ENCODE measurements around the gene CALHM6.
A peak's percentile ranks its signal among the peaks of the same experiment; 100 is the strongest.

CALHM6 gene

GRCh38 chr6:116446399-116446798 is 14.8 kb upstream of the CALHM6 start:
- DNase-seq: no peak

DNA sequence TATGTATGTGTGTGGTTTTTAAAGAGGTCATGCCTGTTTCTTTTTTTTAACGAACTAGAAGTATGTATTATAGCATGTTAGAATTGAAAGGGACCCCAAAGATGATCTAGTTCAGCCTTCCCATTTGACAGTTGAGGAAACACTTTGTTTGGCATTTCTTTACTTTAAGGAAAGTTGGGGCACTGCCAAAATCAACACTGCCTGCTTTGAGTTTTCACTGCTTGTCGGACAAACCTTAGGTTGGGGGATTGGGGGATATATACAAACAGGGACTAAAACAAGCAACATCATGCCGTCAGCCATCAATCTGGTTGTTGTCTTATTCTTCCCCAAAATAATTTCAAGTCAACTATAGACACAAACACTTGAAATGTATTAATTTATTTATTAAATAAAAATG is 14.1 kb upstream of the CALHM6 start:
- DNase-seq: no peak

DNA sequence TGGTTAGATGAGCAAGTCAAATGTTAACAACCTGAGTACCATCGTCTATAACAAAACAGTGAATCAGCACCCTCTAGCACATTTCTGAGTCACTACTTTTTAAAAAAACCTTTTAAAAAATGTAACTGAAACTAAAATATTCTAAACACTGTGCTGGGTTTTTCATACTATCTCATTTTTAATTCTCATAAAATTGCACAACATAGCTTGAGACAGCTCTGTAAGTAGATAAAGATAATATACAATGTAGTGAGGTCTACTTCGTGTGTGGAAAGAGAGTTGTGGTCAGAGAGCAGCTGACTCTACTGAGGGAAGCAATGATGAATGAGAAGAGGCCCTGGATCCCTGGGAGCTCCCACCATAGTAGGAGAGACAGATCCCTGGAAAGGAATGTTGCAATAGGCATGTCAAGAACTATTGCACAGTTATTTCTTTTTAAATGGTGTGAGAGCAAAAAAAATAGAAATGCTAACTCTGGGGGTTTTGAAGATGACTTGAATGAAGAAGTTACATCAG is 13.6 kb upstream of the CALHM6 start:
- DNase-seq: no peak

DNA sequence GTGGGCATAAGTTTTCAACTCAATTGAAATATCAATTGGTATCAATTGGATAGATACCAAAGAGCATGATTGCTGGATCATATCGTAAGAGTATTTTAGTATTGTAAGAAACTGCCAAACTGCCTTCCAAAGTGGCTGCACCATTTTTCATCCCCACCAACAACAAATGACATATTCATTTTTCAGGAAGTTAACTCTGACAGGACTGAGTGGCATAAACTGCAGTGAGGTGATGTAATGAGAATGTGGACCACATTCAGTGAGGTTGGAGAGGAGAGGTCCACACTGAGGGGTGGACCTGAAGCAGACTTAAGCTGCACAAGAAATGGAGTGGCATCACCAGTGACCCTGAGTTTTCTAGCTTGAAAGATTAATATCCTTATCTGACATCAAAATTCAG is 11.6 kb upstream of the CALHM6 start:
- no peak for DNase-seq

DNA sequence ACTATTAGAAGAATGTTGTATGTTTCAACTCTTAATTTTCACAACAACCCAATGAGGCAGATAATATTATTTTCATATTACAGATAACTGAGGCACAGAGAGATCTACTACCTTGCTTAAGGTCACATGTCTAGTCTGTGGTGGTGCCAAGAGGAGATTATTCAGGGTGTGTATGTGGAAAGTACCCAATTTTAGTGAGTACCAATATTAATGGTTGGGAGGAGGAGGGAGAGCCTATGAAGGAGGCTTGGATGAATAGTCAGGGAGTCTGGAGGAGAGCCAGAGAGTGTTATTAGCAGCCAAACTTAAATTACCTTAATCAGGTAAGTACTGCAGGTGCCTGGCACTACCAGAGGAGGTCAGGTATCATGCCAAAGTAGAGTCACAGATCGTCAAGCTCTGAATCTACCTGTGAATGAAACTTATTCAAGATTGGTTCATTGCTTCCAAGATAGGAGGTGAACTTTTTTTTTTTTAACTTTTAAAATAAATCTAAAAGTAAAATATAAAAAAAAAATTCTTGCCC is 10.9 kb upstream of the CALHM6 start:
- no peak for DNase-seq

DNA sequence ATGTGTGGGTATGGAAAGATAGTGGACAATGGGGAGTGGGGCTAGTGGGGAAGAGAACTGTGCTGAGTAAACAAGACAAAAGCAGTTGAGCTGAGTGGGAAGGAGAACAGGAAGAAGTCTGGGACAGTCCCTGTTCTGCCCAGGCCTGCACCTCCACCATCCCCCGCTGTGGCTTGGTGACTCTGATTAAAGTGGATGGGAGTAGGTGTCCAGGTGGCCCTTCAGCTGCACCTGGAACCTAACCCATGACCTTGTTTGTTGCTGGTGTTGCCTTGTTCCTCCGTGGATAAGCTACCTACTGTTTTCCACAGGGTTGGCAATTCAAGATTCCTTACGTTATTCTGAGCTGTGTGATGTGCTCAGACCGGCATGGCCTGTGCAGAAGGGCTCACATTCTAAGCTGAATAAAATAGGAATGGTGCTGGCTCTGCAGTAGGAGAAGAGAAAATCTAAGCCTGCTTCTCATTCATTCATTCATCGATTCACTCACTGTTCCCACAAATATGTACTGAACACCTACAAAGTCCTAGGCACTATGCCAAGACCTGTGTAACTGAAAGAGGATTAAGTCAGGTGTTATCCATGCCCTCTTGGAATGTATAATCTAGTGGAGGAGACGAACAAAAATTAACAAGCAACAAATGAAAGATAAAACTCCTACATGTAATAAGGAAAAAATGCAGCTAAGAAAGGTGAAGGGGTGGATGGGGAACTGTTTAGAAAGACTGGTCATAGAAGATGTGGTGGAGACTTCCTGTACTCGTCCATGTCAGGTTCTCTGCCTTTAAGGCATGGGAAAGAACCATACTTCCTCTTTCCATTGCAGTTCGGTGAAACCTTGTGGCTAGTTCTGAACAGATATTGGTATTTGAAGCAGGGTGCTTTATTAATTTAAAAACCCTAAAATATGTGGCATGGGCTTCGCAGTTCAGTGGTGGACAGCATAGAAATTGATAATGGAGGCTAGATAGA is 10.1 kb upstream of the CALHM6 start:
- DNase-seq: no peak

GRCh38 chr6:116451916-116452315 is 9.3 kb upstream of the CALHM6 start:
- DNase-seq: no peak

- no peak for DNase-seq
These were observed 8.6 kb upstream of the CALHM6 start for GRCh38 chr6:116452531-116452930.

- no peak for DNase-seq
These were observed 5.1 kb upstream of the CALHM6 start for GRCh38 chr6:116456106-116456505.

GRCh38 chr6:116456927-116457326 is 4.2 kb upstream of the CALHM6 start:
- DNase-seq: no peak

DNA sequence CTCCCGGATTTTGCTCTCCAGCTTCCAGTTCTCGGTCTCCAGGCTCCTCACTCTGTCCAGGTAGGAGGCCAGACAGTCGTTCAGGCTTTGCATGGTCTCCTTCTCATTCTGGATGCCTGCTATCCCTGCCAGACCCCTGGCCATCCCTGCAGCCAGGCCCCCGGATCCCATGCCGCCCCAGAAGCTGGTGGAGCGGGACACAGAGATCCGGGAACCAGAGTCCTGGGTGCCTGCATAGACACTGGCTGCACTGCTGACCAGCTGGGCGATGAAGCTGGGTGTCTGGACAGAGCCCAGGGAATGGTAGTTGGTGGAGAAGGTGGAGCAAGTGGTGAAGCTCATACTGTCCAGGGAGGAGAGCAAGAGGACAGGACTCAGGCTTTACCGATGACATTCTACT is 2.9 kb upstream of the CALHM6 start:
- DNase-seq: no peak

- no peak for DNase-seq
These were observed 1.2 kb upstream of the CALHM6 start for GRCh38 chr6:116459927-116460326.

DNA sequence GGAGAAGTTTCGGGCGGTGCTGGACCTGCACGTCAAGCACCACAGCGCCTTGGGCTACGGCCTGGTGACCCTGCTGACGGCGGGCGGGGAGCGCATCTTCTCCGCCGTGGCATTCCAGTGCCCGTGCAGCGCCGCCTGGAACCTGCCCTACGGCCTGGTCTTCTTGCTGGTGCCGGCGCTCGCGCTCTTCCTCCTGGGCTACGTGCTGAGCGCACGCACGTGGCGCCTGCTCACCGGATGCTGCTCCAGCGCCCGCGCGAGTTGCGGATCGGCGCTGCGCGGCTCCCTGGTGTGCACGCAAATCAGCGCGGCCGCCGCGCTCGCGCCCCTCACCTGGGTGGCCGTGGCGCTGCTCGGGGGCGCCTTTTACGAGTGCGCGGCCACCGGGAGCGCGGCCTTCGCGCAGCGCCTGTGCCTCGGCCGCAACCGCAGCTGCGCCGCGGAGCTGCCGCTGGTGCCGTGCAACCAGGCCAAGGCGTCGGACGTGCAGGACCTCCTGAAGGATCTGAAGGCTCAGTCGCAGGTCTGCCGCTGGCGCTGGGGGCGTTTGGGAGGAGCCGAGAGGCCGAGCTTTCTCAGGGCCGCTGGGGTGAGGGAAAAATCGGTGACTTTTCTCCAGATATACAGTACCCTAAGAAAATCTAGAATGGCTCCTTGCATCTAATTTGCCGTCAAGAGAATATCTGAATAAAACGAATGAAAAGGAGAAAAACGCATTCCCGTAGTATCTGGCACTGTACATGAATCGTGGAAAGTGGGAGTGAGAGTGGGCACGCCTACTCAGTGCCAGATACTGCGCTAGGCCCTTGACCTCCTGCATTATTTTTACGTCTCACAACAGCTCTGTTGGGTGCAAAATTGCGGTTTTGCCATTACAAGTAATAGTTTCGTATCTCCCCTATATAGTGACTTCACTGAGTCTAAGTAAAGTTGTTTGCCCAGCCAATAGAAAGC is 1.0 kb downstream of the CALHM6 start:
- peak; percentile 44 for DNase-seq

DNA sequence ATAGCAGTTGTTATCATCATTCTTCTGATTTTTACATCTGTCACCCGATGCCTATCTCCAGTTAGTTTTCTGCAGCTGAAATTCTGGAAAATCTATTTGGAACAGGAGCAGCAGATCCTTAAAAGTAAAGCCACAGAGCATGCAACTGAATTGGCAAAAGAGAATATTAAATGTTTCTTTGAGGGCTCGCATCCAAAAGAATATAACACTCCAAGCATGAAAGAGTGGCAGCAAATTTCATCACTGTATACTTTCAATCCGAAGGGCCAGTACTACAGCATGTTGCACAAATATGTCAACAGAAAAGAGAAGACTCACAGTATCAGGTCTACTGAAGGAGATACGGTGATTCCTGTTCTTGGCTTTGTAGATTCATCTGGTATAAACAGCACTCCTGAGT is 2.1 kb downstream of the CALHM6 start:
- DNase-seq: no peak

GRCh38 chr6:116465246-116465645 is 4.1 kb downstream of the CALHM6 start:
- no peak for DNase-seq

- no peak for DNase-seq
These were observed 5.9 kb downstream of the CALHM6 start for GRCh38 chr6:116467096-116467495.

GRCh38 chr6:116467514-116467913 is 6.3 kb downstream of the CALHM6 start:
- no peak for DNase-seq

- DNase-seq: no peak
These were observed 7.1 kb downstream of the CALHM6 start for GRCh38 chr6:116468293-116468692.

DNA sequence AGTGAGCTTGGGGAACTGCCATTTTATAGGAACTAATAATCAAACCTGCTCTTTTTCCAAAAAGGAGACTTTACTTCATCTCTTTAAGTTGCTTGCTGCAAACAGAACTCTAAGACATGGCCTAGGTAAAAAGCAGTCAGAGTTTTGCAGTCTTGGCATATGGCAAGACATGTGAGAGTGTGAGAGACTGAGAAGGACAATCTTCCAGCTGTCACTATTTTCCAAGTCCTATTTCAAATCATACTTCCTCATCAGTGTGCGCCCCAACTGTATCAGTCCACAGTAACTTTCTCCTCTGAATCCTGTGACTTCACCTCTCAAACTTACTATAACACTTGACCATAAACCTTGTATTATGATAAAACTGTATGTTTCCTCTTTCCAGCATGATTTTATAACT is 10.4 kb downstream of the CALHM6 start:
- DNase-seq: no peak

DNA sequence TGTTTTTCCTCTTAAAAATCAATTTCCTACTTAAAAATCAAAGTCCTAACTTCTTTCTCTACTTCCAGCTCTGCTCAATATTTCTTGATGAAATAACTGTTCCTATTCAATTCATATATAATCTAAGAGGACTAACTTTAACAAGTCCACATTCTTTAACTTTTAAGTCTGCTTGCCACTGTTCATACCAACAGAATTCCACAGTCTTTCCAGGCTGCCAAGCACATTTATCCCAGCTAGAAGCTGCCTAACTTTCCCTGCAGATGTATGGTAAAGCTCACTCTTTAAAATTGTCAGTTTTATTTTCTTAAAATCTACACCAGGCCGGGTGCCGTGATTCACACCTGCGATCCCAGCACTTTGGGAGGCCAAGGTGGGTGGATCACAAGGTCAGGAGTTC is 11.5 kb downstream of the CALHM6 start:
- no peak for DNase-seq

- no peak for DNase-seq
These were observed 14.0 kb downstream of the CALHM6 start for GRCh38 chr6:116475141-116475540.

DNA sequence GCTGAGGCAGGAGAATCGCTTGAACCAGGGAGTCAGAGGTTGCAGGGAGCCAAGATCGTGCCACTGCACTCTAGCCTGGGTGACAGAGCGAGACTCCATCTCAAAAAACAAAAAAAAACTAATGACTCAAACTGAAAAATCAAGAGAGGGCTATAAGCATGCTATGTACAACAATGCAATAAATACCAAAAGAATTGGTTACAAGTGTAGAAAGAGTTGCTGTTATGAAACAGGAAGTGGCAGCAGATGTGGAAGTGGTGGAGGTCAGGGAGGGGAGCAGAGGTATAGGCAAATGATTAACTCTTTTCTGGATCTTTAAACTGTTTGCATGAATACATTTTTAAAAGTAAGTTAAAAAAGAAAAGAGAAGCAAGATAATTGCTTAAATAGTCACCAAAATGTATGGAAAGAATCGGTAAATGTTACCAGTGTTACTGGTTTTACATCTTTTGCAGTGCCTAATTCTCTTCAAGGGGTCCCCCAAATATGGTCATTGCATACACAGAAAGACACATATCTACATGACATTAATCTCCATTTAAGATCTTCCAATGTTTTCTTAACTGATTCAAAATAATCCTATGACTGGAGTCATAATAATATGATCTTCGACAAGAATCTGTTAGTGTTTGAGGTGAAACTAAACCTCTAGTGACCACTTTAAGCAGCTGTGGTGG is 15.0 kb downstream of the CALHM6 start:
- no peak for DNase-seq

GRCh38 chr6:116482780-116483179 is 21.6 kb downstream of the CALHM6 start:
- DNase-seq: no peak

All from NCI-H1092 treated with DMSO at 0.1 percent for 48 hours (cell line).